ENCODE results near the gene CEACAM1.
"Not testable (repeated sequence)": the region's sequence is repeated elsewhere in the genome, so short reads cannot be mapped to it uniquely, and the experiment has no call there.

Gene CEACAM1

DNA sequence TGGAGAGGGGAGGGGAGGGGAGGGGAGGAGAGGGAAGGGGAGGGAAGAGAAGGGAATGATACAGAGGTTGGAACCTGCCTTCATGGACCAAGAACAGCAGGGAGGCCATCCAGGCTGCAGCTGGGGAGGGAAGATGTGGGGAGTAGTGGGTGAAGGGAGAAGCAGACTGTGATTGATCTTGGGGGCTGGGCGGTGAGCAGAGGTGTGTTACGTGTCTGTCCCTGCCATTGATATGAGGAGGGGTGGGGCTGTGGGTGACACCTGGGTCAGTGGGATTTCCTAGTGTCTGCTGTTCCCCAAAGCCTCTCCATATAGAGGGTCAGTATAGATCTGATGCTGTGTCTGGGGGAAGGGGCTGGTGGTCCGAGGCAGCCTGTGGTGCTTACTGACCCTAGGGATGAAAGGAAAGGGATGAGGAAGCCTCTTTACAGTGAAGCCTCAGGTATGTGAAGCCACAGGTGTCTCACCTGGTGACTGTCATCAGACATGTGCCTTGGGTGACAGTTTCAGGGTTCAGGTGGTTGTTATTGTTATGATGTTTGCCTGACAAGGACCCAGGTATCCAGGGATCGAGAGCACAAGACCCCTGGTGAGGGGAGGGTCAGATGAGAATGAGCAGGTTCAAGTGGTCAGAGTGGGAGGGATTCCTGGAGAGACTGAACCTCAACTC is 18.7 kb upstream of the CEACAM1 start:
- H3K27ac ChIP-seq, result no peak overlapping the region
- TF ChIP-seq ZFX (IDR thresholded peaks at IDR 0.05), result no peak
- TF ChIP-seq, protein P1, sequence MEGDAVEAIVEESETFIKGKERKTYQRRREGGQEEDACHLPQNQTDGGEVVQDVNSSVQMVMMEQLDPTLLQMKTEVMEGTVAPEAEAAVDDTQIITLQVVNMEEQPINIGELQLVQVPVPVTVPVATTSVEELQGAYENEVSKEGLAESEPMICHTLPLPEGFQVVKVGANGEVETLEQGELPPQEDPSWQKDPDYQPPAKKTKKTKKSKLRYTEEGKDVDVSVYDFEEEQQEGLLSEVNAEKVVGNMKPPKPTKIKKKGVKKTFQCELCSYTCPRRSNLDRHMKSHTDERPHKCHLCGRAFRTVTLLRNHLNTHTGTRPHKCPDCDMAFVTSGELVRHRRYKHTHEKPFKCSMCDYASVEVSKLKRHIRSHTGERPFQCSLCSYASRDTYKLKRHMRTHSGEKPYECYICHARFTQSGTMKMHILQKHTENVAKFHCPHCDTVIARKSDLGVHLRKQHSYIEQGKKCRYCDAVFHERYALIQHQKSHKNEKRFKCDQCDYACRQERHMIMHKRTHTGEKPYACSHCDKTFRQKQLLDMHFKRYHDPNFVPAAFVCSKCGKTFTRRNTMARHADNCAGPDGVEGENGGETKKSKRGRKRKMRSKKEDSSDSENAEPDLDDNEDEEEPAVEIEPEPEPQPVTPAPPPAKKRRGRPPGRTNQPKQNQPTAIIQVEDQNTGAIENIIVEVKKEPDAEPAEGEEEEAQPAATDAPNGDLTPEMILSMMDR (conservative IDR thresholded peaks at IDR 0.05), result no peak

DNA sequence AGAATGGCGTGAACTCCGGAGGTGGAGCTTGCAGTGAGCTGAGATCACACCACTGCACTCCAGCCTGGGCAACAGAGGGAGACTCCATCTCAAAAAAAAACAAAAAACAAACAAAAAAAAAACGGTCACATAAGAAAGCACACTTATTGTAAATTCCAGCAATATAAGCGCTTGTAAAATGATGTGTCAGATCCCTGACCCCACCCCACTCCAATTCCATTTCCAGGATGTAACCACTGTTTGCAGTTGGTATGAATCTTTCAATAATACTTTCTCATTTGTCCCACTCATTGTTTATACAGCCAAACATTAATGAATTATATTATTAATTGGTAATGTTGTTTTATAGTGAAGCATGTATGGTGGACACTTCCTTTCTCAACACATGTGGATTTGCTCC is 15.9 kb upstream of the CEACAM1 start:
- TF ChIP-seq ZFX (IDR thresholded peaks at IDR 0.05), result no peak
- TF ChIP-seq, protein P1 (conservative IDR thresholded peaks at IDR 0.05), result no peak
- no peak overlapping the region for H3K27ac ChIP-seq

DNA sequence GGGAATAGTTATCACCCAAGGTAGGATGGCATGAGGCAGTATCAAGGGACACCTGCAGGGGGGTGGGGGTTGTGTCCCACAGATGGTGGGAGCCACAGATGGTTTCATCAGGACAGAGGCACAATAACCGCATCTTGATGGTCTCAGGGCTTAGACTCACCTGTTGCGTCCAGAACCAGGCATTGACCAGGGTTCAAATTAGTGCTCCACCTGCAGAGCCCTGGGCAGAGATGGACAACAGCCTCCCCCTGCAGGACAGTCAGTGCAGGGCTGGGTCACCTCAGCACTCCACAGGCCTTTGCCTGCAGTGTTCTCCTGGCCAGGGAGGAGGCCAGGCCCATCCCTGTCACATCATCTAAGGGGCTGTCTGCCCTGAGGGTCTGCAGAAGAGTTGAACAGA is 14.5 kb upstream of the CEACAM1 start:
- H3K27ac ChIP-seq, result no peak overlapping the region
- TF ChIP-seq ZFX (IDR thresholded peaks at IDR 0.05), result no peak
- TF ChIP-seq, protein P1 (conservative IDR thresholded peaks at IDR 0.05), result no peak

DNA sequence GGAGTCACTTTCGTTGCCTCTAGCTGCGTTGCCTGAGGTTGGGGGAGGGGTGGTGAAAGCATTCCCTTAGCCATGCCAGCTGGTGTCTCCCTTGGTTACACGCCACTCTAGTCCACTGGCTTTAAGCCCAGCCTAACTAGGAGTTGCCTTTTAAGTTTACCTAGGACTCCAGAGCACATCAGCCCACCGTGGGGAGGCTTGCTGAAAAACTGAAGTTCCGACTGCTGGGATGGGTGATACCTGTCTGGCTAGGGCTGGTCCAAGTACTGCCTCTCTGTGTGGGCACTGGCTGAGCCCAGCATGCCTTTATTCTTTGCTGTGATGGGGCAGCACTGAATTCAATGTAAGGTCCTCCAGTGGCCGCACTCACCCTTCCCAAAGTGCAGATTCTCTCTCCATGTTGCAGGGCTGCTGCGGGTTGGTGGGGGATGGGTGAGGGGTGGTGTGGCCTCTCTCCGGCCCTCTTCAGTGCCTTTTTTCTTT is 11.8 kb upstream of the CEACAM1 start:
- no peak for TF ChIP-seq ZFX (IDR thresholded peaks at IDR 0.05)
- H3K27ac ChIP-seq, result no peak overlapping the region

DNA sequence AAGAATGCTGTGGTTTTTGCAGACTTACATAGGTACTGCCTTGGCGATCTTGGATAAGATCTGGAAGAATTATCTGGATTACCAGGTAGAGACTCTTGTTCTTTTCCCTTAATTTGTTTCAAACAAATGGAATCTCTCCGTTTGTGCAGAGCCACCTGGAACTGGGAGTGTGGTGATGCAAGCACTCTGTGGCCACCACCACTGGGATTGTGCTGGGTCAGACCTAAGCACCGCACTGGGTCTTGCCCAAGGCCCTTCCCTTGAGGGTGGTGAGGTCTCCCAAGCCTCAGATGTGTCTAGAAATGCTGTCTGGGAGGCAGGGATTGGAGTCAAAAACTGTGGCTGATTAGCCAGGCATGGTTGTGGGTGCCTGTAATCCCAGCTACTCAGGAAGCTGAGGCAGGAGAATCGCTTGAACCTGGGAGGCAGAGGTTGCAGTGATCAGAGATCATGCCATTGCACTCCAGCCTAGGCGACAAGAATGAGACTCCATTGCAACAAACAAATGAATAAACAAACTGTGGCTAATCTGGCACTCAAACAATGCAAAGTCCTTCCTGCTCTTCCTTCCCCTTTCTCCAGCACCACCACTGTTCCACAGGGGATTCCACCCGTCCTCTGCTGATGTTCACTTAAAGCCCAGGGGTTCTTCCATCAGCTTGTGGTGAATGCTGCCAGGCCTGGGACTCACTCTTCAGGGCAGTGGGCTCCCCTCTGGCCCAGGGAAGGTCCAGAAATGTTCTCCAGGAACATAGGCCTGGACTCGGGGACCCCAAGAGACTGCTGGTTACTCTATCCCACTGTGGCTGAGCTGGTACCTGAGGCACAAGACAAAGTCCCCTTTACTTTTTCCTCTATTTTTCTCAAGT is 10.8 kb upstream of the CEACAM1 start:
- TF ChIP-seq, protein P1 (conservative IDR thresholded peaks at IDR 0.05), result no peak
- no peak for TF ChIP-seq ZFX (IDR thresholded peaks at IDR 0.05)

DNA sequence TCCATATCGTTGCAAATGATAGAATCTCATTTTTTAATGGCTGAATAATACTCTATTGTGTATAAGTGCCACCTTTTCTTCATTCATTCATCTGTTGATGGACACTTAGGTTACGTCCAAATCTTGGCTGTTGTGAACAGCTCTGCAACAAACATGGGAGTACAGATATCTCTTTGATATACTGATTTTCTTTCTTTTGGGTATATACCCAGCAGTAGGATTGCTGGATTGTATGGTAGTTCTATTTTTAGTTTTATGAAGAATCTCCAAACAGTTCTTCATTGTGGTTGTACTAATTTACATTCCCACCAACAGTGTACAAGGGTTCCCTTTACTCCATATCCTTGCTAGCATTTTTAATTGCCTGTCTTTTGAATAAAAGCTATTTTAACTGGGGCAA is 7.0 kb upstream of the CEACAM1 start:
- H3K27ac ChIP-seq, result not testable (repeated sequence)

More for the DNA sequence above, 10.8 kb upstream of the CEACAM1 start:
- H3K27ac ChIP-seq, result no peak overlapping the region

DNA sequence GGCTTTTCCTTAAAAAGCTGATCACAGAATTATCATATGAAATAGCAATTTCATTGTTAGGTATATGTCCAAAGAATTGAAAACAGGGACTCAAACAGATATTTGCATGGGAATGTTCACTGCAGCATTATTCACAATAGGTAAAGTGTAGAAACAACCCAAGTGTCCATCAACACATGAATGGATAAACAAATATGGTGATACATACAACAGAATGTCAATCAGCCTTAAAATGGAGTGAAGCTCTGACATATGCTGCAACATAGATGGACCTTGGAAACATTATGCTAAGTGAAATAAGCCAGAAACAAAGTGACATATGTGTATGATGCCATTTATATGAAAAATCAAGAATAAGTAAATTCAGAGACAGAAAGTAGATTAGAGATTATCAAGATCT is 6.1 kb upstream of the CEACAM1 start:
- H3K27ac ChIP-seq, result no peak overlapping the region
- TF ChIP-seq, protein P1 (conservative IDR thresholded peaks at IDR 0.05), result no peak
- no peak for TF ChIP-seq ZFX (IDR thresholded peaks at IDR 0.05)

DNA sequence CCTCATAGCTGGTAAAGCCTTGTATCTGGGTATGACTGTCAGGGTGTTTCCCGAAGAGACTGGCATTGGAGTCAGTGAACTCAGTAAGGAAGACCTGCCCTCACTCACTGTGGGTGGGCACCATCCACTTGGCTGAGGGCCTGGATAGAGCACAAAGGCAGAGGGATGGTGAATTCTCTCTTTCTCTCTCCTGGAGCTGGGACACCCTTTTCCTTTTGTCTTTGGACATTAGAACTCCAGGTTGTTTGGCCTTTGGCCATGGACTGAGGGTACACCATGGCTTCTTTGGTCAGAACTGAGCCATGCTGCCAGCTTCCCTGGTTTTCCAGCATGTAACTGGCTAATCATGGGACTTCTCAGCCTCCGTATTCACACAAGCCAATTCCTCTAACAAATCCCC is 4.6 kb upstream of the CEACAM1 start:
- TF ChIP-seq, protein P1 (conservative IDR thresholded peaks at IDR 0.05), result no peak
- TF ChIP-seq ZFX (IDR thresholded peaks at IDR 0.05), result no peak

More for the DNA sequence above, 4.6 kb upstream of the CEACAM1 start:
- H3K27ac ChIP-seq, result no peak overlapping the region

All from C4-2B (cell line).